ENCODE results near the gene RNF182. TPM values are rescaled to one million over a fixed set of nuclear protein-coding genes. Genes with fewer than 3 reads are reported as not detected.
A peak's percentile ranks its signal among the peaks of the same experiment; 100 is the strongest.
"Not testable (repeated sequence)": the region's sequence is repeated elsewhere in the genome, so short reads cannot be mapped to it uniquely, and the experiment has no call there.

The RNF182 gene
- total RNA-seq, result not detected

GRCh38 chr6:13924949-13925881 is at the start of gene RNF182:
RNF182 (plus strand) TSS chr6:13924952; CDS start chr6:13977120, 52,168 bp downstream.
- peak; percentile 23 for DNase-seq
- intact Hi-C loops (cut with DNase I; ENCODE audit: low total_unique reads) (no loop called here), in situ Hi-C loops (cut with MboI; ENCODE audit: low pct_ligation_motif_present in 1 of 4, low pct_unique_long_range_greater_than_20kb in 1 of 4, low sequenced_read_pairs in 3 of 4) (loop anchor here in 1 of 4 donors (25.0 kb wide), 1 partner anchor 212 kb away; no protein-coding TSS in a partner anchor)
- no peaks in the 10 kb centered on the region for H3K36me3 ChIP-seq
- H3K9me3 ChIP-seq, result no peaks in the 10 kb centered on the region
- peaks cover 99% of the 10 kb centered on the region for H3K27me3 ChIP-seq
- peaks cover 0 to 16% (median 13%) of the 10 kb centered on the region in 4 donors for H3K4me1 ChIP-seq
- H3K27ac ChIP-seq, result no peak within 1 kb of the TSS
- 4 to 6% methylated on average over 14 to 24 of the region's 65 CpGs for WGBS, 2 donors (ENCODE audit: low coverage in 1 of 2)
- H3K4me3 ChIP-seq, result peak within 1 kb of the TSS in 3 of 4 donors; percentile 3 to 42 (median 29)
- TF ChIP-seq EP300 (IDR thresholded peaks at IDR 0.05; ENCODE audit: low read depth) (no peak), POLR2AphosphoS5 (IDR thresholded peaks at IDR 0.05) (no peak), POLR2A (IDR thresholded peaks at IDR 0.05) (no peak)
- TF ChIP-seq, protein P1, sequence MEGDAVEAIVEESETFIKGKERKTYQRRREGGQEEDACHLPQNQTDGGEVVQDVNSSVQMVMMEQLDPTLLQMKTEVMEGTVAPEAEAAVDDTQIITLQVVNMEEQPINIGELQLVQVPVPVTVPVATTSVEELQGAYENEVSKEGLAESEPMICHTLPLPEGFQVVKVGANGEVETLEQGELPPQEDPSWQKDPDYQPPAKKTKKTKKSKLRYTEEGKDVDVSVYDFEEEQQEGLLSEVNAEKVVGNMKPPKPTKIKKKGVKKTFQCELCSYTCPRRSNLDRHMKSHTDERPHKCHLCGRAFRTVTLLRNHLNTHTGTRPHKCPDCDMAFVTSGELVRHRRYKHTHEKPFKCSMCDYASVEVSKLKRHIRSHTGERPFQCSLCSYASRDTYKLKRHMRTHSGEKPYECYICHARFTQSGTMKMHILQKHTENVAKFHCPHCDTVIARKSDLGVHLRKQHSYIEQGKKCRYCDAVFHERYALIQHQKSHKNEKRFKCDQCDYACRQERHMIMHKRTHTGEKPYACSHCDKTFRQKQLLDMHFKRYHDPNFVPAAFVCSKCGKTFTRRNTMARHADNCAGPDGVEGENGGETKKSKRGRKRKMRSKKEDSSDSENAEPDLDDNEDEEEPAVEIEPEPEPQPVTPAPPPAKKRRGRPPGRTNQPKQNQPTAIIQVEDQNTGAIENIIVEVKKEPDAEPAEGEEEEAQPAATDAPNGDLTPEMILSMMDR (IDR thresholded peaks at IDR 0.05), result no peak

GRCh38 chr6:13877051-13877450 is 47.7 kb upstream of the RNF182 start:
- intact Hi-C loops (cut with DNase I; ENCODE audit: low total_unique reads), result no loop called here

DNA sequence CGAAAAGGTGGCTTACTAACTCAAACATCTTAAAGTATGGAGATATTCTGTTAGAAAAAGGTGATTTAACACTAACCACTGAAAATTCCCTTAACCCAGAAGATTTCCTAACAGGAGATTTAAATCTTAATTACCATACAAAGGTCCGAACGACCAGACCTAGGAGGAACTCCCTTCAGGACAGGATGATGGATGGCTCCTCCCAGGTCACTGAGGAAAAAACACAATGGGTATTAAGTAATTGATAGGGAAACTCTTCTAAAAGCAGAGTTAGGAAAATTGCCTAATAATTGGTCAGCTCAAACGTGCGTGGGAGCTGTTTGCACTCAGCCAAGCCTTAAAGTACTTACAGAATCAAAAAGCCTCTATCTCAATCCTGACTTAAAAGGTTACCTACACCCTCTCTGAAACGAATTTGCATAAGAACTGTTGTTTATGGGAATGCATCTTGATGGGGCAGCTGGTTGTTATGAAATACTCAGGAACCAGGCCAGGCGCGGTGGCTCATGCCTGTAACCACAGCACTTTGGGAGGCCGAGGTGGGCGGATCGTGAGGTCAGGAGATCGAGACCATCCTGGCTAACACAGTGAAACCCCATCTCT is 44.6 kb upstream of the RNF182 start:
- intact Hi-C loops (cut with DNase I; ENCODE audit: low total_unique reads); H3K36me3 ChIP-seq; H3K27ac ChIP-seq; H3K4me1 ChIP-seq; DNase-seq; in situ Hi-C loops (cut with MboI; ENCODE audit: low pct_ligation_motif_present in 1 of 4, low pct_unique_long_range_greater_than_20kb in 1 of 4, low sequenced_read_pairs in 3 of 4); H3K27me3 ChIP-seq; H3K9me3 ChIP-seq; H3K4me3 ChIP-seq: not testable (repeated sequence)
- WGBS, 2 donors (ENCODE audit: low coverage in 1 of 2), result 76 to 78% methylated on average over 8 to 12 of the region's 12 CpGs

More at GRCh38 chr6:13877051-13877450, 47.7 kb upstream of the RNF182 start:
- no peak for DNase-seq
- Histone ChIP-seq H3K36me3 (no peaks in the 10 kb centered on the region), H3K4me3 (no peak overlapping the region), H3K9me3 (peaks cover 4 to 5% of the 10 kb centered on the region in 2 donors), H3K27me3 (peaks cover 4% of the 10 kb centered on the region), H3K27ac (no peak overlapping the region), H3K4me1 (peaks cover 4 to 13% (median 12%) of the 10 kb centered on the region in 4 donors)
- TF ChIP-seq, protein P1 (IDR thresholded peaks at IDR 0.05), result no peak
- TF ChIP-seq POLR2AphosphoS5 (IDR thresholded peaks at IDR 0.05) (no peak), POLR2A (IDR thresholded peaks at IDR 0.05) (no peak), EP300 (IDR thresholded peaks at IDR 0.05; ENCODE audit: low read depth) (no peak)
- in situ Hi-C loops (cut with MboI; ENCODE audit: low pct_ligation_motif_present in 1 of 4, low pct_unique_long_range_greater_than_20kb in 1 of 4, low sequenced_read_pairs in 3 of 4), result no loop called here

DNA sequence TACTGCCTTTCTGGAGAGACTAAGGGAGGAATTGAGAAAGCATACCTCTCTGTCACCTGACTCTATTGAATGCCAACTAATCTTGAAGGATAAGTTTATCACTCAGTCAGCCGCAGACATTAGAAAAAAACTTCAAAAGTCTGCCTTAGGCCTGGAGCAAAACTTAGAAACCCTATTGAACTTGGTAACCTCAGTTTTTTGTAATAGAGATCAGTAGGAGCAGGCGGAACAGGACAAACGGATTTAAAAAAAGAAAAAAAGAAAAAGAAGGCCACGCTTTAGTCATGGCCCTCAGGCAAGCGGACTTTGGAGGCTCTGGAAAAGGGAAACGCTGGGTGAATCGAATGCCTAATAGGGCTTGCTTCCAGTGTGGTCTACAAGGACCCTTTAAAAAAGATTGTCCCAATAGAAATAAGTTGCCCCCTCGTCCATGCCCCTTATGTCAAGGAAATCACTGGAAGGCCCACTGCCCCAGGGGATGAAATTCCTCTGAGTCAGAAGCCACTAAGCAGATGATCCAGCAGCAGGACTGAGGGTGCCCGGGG is 43.1 kb upstream of the RNF182 start:
- no peaks in the 10 kb centered on the region for H3K4me1 ChIP-seq
- no peaks in the 10 kb centered on the region for H3K36me3 ChIP-seq
- H3K4me3 ChIP-seq, result no peak overlapping the region
- intact Hi-C loops (cut with DNase I; ENCODE audit: low total_unique reads) (no loop called here), in situ Hi-C loops (cut with MboI; ENCODE audit: low pct_ligation_motif_present in 1 of 4, low pct_unique_long_range_greater_than_20kb in 1 of 4, low sequenced_read_pairs in 3 of 4) (no loop called here)
- WGBS, 2 donors (ENCODE audit: low coverage in 1 of 2), result 86 to 87% methylated on average over 7 to 8 of the region's 9 CpGs
- TF ChIP-seq POLR2A (IDR thresholded peaks at IDR 0.05) (no peak), POLR2AphosphoS5 (IDR thresholded peaks at IDR 0.05) (no peak), EP300 (IDR thresholded peaks at IDR 0.05; ENCODE audit: low read depth) (no peak)
- TF ChIP-seq, protein P1 (IDR thresholded peaks at IDR 0.05), result no peak
- no peak for DNase-seq
- H3K9me3 ChIP-seq, result peaks cover 4 to 5% of the 10 kb centered on the region in 2 donors
- H3K27ac ChIP-seq, result no peak overlapping the region
- H3K27me3 ChIP-seq, result peaks cover 4% of the 10 kb centered on the region

All from transverse colon (tissue), 4 donors.